GM12892 (cell line): ENCODE results near the gene M6PR.

ENCODE experiments used
- DNase-seq: peaks from one replicate; pipeline ENCODE4 v3.0.0; 2011; ENCODE audit not compliant: insufficient read length
- FAIRE-seq: peaks from 2 replicates; lab custom pipeline; 2011; peaks lifted over from hg19 to GRCh38; lab: Jason Lieb, UNC
- POLR2A ChIP-seq: IDR thresholded peaks from 2 replicates; pipeline ENCODE4 v1.6.1; 2011; ENCODE audit warnings: low read depth, low read length, control low read depth
- POLR2AphosphoS5 ChIP-seq: IDR thresholded peaks from 2 replicates; pipeline ENCODE4 v1.6.1; 2011; ENCODE audit warnings: low read depth, low read length, control low read depth
- TAF1 ChIP-seq: IDR thresholded peaks from 2 replicates; pipeline ENCODE4 v1.6.1; 2011; ENCODE audit warnings: low read depth, mild to moderate bottlenecking, control low read depth, low read length, borderline replicate concordance

The M6PR gene

DNA sequence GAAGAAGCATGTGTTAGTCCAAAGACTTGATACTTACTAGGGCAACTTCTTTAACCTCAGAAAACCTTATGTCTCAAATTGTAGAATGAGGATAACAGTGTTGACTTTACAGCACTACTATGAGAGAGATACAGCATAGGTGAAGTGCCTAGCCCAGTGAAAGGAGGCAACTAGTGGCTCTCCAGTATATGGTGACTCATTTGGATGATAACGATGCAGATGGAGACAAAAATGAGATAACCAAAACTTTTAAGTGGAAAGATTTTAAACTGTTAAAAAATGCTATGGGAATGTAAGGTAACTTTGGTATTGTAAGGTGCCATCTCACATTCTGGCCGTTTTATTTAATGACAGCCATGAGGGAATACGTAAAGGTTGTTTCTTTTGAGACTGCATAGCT lies 32.4 kb downstream of the M6PR start:
- no peak for FAIRE-seq
- DNase-seq, result no peak
- no peak for TF ChIP-seq POLR2AphosphoS5
- TF ChIP-seq TAF1, result no peak
- TF ChIP-seq POLR2A, result no peak

- TF ChIP-seq POLR2A, result no peak
- TF ChIP-seq POLR2AphosphoS5, result no peak
- no peak for TF ChIP-seq TAF1
- no peak for FAIRE-seq
Observed at GRCh38 chr12:8916154-8916553, 33.3 kb downstream of the M6PR start.

GRCh38 chr12:8914716-8915526 lies 34.5 kb downstream of the M6PR start:
- no peak for TF ChIP-seq POLR2AphosphoS5
- no peak for TF ChIP-seq POLR2A
- TF ChIP-seq TAF1, result no peak
- FAIRE-seq (peak; percentile 38), DNase-seq (peak; percentile 65)

More at GRCh38 chr12:8916154-8916553, 33.3 kb downstream of the M6PR start:
- DNase-seq, result no peak

DNA sequence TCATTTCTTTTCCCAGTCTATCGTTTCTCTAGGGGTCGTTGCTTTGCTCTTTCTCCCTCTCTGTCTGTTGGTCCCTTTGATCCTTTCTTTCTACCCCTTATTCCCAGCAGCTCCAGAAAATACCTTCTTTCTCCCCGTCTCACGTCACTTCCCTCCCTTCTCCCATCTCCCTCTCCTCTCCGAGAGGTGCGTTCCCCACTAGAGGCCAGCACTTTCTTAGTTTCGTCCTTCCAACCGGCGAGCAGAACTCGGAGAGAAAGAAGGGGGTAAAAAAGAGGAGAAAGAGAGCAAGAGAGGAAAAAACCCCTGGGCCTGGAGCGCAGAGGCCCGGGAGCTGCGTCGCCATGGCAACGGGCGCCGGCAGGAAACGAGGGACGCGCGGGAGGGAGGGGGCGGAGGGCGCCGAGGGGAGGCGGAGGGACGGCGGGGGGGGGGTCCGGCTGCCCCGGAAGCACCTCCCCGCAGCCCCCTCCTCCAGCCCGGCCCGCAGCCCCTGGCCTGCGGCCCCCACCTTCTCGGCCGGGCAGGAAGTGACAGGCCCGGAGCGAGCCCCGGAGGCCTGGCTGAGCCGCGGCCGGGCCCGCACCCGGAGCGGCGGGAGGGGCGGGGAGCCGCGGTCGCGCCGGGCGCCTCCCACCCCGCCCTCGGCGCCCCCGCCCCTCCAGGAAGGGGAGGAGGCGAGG lies 35.3 kb downstream of the M6PR start, which contains the start of gene PHC1:
PHC1 (plus strand) TSS at position 477 of the 683 bp plus-strand sequence. CDS start 3,169 bp downstream, outside the sequence.
- FAIRE-seq (peak; percentile 95), DNase-seq (peak; percentile 63)

- no peak for DNase-seq
- TF ChIP-seq POLR2A (no peak), POLR2AphosphoS5 (no peak), TAF1 (no peak)
- no peak for FAIRE-seq
Observed at GRCh38 chr12:8913702-8914032, 35.8 kb downstream of the M6PR start.

GRCh38 chr12:8912914-8913313 lies 36.5 kb downstream of the M6PR start:
- FAIRE-seq (no peak), DNase-seq (no peak)

GRCh38 chr12:8911606-8912268 lies 37.7 kb downstream of the M6PR start:
- TF ChIP-seq POLR2A (no peak), POLR2AphosphoS5 (no peak), TAF1 (no peak)
- FAIRE-seq (peak; percentile 40), DNase-seq (no peak)

More at GRCh38 chr12:8912914-8913313, 36.5 kb downstream of the M6PR start:
- no peak for TF ChIP-seq POLR2A

GRCh38 chr12:8909752-8910151 lies 39.7 kb downstream of the M6PR start:
- FAIRE-seq (no peak), DNase-seq (no peak)
- no peak for TF ChIP-seq POLR2AphosphoS5

- DNase-seq (no peak), FAIRE-seq (no peak)
- TF ChIP-seq TAF1 (no peak), POLR2A (no peak)
Observed at GRCh38 chr12:8907513-8907912, 41.9 kb downstream of the M6PR start.

GRCh38 chr12:8906266-8907180 lies 42.9 kb downstream of the M6PR start:
- no peak for TF ChIP-seq POLR2AphosphoS5
- no peak for TF ChIP-seq TAF1
- TF ChIP-seq POLR2A, result no peak
- no peak for FAIRE-seq
- DNase-seq, result no peak

DNA sequence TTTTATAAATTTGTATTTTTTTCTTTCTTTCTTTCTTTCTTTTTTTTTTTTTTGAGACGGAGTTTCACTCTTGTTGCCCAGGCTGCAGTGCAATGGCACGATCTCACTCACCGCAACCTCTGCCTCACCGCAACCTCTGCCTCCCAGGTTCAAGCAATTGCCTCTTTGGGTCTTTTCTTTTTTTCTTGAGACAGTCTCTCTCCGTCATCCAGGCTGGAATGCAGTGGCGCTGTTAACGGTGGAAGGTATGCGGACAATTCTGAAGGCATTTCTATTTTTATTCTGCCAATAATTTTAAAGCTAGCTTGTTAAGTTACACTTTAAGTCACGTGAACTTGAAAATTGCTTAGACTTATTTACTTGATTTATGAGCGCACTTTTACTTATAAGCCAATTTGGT lies 43.9 kb downstream of the M6PR start:
- TF ChIP-seq POLR2AphosphoS5 (no peak), TAF1 (no peak), POLR2A (no peak)
- FAIRE-seq (no peak), DNase-seq (no peak)
